Measurements from ENCODE around the gene DHRS1. TPM values are rescaled to one million over a fixed set of nuclear protein-coding genes. Genes with fewer than 3 reads are reported as not detected.

DHRS1 gene
- 48.9 TPM for polyA plus RNA-seq (ENCODE audit: insufficient read length)
- long read RNA-seq, donor 1, transcript DHRS1-205 (1 exons, 528 nt), result minor isoform, 13 of 34 reads
- long read RNA-seq, donor 1, transcript DHRS1-201 (9 exons, 1,480 nt), result major isoform, 16 of 34 reads
- long read RNA-seq, donor 1, partial matches to known transcripts, result 0 of 34 reads
- long read RNA-seq, donor 1, other reads (novel, unspliced or antisense), result 0 of 34 reads
- long read RNA-seq, donor 2, transcript DHRS1-201 (9 exons, 1,480 nt), result major isoform, 10 of 14 reads
- long read RNA-seq, donor 2, partial matches to known transcripts, result 0 of 14 reads
- long read RNA-seq, donor 2, other reads (novel, unspliced or antisense), result 0 of 14 reads
- long read RNA-seq, donor 3, transcript DHRS1-211 (2 exons, 1,181 nt), result minor isoform, 5 of 22 reads
- long read RNA-seq, donor 3, transcript DHRS1-205 (1 exons, 528 nt), result major isoform, 9 of 22 reads
- long read RNA-seq, donor 3, transcript DHRS1-201 (9 exons, 1,480 nt), result minor isoform, 6 of 22 reads
- long read RNA-seq, donor 3, partial matches to known transcripts, result 0 of 22 reads
- long read RNA-seq, donor 3, other reads (novel, unspliced or antisense), result 0 of 22 reads
- long read RNA-seq, donor 4, partial matches to known transcripts, result 0 of 4 reads
- long read RNA-seq, donor 4, other reads (novel, unspliced or antisense), result 0 of 4 reads
- long read RNA-seq, donor 5, transcript DHRS1-201 (9 exons, 1,480 nt), result major isoform, 42 of 62 reads
- long read RNA-seq, donor 5, transcript DHRS1-205 (1 exons, 528 nt), result minor isoform, 15 of 62 reads
- long read RNA-seq, donor 5, partial matches to known transcripts, result 0 of 62 reads
- long read RNA-seq, donor 5, other reads (novel, unspliced or antisense), result 0 of 62 reads
- long read RNA-seq, donor 6, transcript DHRS1-205 (1 exons, 528 nt), result minor isoform, 8 of 31 reads
- long read RNA-seq, donor 6, transcript DHRS1-201 (9 exons, 1,480 nt), result major isoform, 20 of 31 reads
- long read RNA-seq, donor 6, partial matches to known transcripts, result 0 of 31 reads
- long read RNA-seq, donor 6, other reads (novel, unspliced or antisense), result 0 of 31 reads
- long read RNA-seq, donor 7, transcript DHRS1-201 (9 exons, 1,480 nt), result major isoform, 24 of 43 reads
- long read RNA-seq, donor 7, partial matches to known transcripts, result 5 of 43 reads
- long read RNA-seq, donor 7, other reads (novel, unspliced or antisense), result 8 of 43 reads
- long read RNA-seq, donor 8, transcript DHRS1-201 (9 exons, 1,480 nt), result major isoform, 7 of 11 reads
- long read RNA-seq, donor 8, partial matches to known transcripts, result 0 of 11 reads
- long read RNA-seq, donor 8, other reads (novel, unspliced or antisense), result 0 of 11 reads

- peak; percentile 91 for DNase-seq
Observed at GRCh38 chr14:24299255-24300191, at the start of gene DHRS1, which contains the start of gene NOP9. Gene DHRS1 (minus strand): TSS chr14:24299780. CDS start chr14:24299106, 674 bp downstream. Gene NOP9 (plus strand): TSS chr14:24299850. CDS start chr14:24299955, 105 bp downstream.

- DNase-seq, result no peak
Observed at GRCh38 chr14:24348186-24348585, 48.6 kb upstream of the DHRS1 start.

- no peak for DNase-seq
Observed at GRCh38 chr14:24347134-24347533, 47.6 kb upstream of the DHRS1 start.

- DNase-seq, result no peak
Observed at GRCh38 chr14:24343795-24344660, 44.4 kb upstream of the DHRS1 start.

- DNase-seq, result no peak
Observed at GRCh38 chr14:24342889-24343288, 43.3 kb upstream of the DHRS1 start.

- no peak for DNase-seq
Observed at GRCh38 chr14:24340606-24341005, 41.0 kb upstream of the DHRS1 start.

GRCh38 chr14:24339284-24340151 lies 39.9 kb upstream of the DHRS1 start, which contains the start of gene RIPK3:
Gene RIPK3 (minus strand): TSS chr14:24339991. CDS start chr14:24339826, 165 bp downstream.
- no peak for DNase-seq

GRCh38 chr14:24338843-24339242 lies 39.3 kb upstream of the DHRS1 start:
- DNase-seq, result no peak

GRCh38 chr14:24337824-24338175 lies 38.2 kb upstream of the DHRS1 start:
- DNase-seq, result no peak

- DNase-seq, result no peak
Observed at GRCh38 chr14:24337144-24337823, 37.7 kb upstream of the DHRS1 start.

GRCh38 chr14:24335461-24336171 lies 36.0 kb upstream of the DHRS1 start:
- no peak for DNase-seq

- no peak for DNase-seq
Observed at GRCh38 chr14:24334431-24335291, 35.1 kb upstream of the DHRS1 start, which contains the start of gene ADCY4. Gene ADCY4 (minus strand): TSS chr14:24335071. CDS start chr14:24334652, 419 bp downstream.

- DNase-seq, result peak; percentile 78
Observed at GRCh38 chr14:24332268-24332993, 32.9 kb upstream of the DHRS1 start.

GRCh38 chr14:24331731-24332267 lies 32.2 kb upstream of the DHRS1 start:
- DNase-seq, result no peak
